Measurements from ENCODE around the gene SMPD3. TPM values are rescaled to one million over a fixed set of nuclear protein-coding genes. Genes with fewer than 3 reads are reported as not detected.
A peak's percentile ranks its signal among the peaks of the same experiment; 100 is the strongest.

SMPD3 gene
- total and polyA plus RNA-seq, 9 of the 15 experiments (the other 6 are each of a cell fraction or from before 2014, with no cell fraction given): 0.03 to 1.2 (median 0.18) TPM

DNA sequence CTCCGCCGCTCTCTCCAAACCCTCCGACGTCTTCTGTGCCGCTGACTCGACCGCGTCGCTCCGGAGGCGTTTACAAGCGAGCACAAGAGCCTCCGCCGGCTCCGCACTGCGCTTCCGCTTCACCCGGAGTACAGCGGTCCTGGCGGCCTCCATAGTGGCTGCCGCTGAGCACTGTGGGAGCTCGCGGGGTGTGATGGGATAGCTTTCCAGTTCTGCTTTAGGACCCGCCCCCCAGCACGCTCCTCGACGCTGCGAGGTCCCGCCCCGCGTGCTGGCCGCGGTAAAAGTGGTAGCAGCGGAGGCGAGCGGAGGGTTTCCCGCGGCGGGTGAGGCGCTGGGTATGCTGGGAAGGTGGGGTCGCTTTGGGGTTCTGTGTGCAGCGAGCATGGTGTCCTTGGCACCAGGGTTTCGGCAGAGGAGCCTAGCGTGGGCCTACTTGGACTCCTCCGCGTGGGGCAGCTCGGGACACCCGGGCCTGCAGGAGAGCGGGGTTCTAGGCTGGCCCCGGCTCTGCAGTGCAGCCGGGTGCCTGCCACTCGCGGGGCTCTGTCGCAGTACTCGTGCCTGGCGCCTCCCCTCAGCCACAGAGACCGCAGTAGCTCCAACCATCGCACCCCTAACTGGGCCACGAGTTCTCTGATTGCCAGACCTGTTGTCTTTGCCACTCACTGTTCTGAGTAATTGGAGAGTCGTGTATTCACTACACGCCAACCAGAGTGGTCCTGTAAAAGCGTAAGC lies 137.4 kb downstream of the SMPD3 start, which contains the start of the genes PRMT7 and SLC7A6OS (continued):
- no peak for TF ChIP-seq ZNF274 (IDR thresholded peaks at IDR 0.05; ENCODE audit: borderline replicate concordance, low read depth, low read length)
- peak; percentile 58; the same call in 1 of the 2 replicates for TF ChIP-seq ZBTB7A (IDR thresholded peaks at IDR 0.05; ENCODE audit: borderline replicate concordance, control insufficient read depth, low read depth, low read length)
- TF ChIP-seq MAX (CRISPR knock-in tag; IDR thresholded peaks at IDR 0.05): peak; percentile 97
- no peak for TF ChIP-seq HDAC3 (IDR thresholded peaks at IDR 0.05; ENCODE audit: borderline replicate concordance, partially characterized antibody)
- peak; percentile 65 to 95 (median 93) for TF ChIP-seq YY1 (IDR thresholded peaks at IDR 0.05; ENCODE audit: borderline replicate concordance in 1 of 3, control insufficient read depth in 1 of 3, extremely low read depth in 1 of 3, insufficient read depth in 3 of 3, insufficient read length in 1 of 3, insufficient replicate concordance in 2 of 3, low read depth in 1 of 3, low read length in 2 of 3)
- no peak for TF ChIP-seq NFATC3 (IDR thresholded peaks at IDR 0.05)
- TF ChIP-seq PHB2 (IDR thresholded peaks at IDR 0.05; ENCODE audit: low read depth): peak; percentile 27; the same call in 1 of the 2 replicates
- TF ChIP-seq ZNF79 (CRISPR knock-in tag; IDR thresholded peaks at IDR 0.05; ENCODE audit: low read depth): no peak
- no peak for TF ChIP-seq KHSRP (IDR thresholded peaks at IDR 0.05)
- TF ChIP-seq ELF1 (tag; IDR thresholded peaks at IDR 0.05): peak; percentile 85
- peak; percentile 80 for TF ChIP-seq HCFC1 (IDR thresholded peaks at IDR 0.05; ENCODE audit: low read depth, low read length)
- TF ChIP-seq CREB1 (IDR thresholded peaks at IDR 0.05): 0 out of 2 replicates have a peak, but pooled peaks have one; percentile 29
- peak; percentile 73; the same call in 1 of the 2 replicates for TF ChIP-seq CREB1 (CRISPR knock-in tag; IDR thresholded peaks at IDR 0.05)
- no peak for TF ChIP-seq ZNF12 (CRISPR knock-in tag; IDR thresholded peaks at IDR 0.05)
- no peak for TF ChIP-seq HOXB6 (CRISPR knock-in tag; IDR thresholded peaks at IDR 0.05; ENCODE audit: borderline replicate concordance)
- no peak for TF ChIP-seq ILK (tag; IDR thresholded peaks at IDR 0.05; ENCODE audit: borderline replicate concordance, low read depth)
- TF ChIP-seq ERF (CRISPR knock-in tag; IDR thresholded peaks at IDR 0.05): 0 out of 2 replicates have a peak, but pooled peaks have one; percentile 30
- TF ChIP-seq, protein P1, sequence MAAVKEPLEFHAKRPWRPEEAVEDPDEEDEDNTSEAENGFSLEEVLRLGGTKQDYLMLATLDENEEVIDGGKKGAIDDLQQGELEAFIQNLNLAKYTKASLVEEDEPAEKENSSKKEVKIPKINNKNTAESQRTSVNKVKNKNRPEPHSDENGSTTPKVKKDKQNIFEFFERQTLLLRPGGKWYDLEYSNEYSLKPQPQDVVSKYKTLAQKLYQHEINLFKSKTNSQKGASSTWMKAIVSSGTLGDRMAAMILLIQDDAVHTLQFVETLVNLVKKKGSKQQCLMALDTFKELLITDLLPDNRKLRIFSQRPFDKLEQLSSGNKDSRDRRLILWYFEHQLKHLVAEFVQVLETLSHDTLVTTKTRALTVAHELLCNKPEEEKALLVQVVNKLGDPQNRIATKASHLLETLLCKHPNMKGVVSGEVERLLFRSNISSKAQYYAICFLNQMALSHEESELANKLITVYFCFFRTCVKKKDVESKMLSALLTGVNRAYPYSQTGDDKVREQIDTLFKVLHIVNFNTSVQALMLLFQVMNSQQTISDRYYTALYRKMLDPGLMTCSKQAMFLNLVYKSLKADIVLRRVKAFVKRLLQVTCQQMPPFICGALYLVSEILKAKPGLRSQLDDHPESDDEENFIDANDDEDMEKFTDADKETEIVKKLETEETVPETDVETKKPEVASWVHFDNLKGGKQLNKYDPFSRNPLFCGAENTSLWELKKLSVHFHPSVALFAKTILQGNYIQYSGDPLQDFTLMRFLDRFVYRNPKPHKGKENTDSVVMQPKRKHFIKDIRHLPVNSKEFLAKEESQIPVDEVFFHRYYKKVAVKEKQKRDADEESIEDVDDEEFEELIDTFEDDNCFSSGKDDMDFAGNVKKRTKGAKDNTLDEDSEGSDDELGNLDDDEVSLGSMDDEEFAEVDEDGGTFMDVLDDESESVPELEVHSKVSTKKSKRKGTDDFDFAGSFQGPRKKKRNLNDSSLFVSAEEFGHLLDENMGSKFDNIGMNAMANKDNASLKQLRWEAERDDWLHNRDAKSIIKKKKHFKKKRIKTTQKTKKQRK (IDR thresholded peaks at IDR 0.05; ENCODE audit: borderline replicate concordance, low read depth, low read length): no peak
- TF ChIP-seq HDGF (IDR thresholded peaks at IDR 0.05): no peak
- no peak for TF ChIP-seq DMBX1 (CRISPR knock-in tag; IDR thresholded peaks at IDR 0.05; ENCODE audit: borderline replicate concordance)
- TF ChIP-seq SIRT6 (IDR thresholded peaks at IDR 0.05; ENCODE audit: low read depth, low read length): no peak
- TF ChIP-seq ZNF3 (CRISPR knock-in tag; IDR thresholded peaks at IDR 0.05): no peak
- TF ChIP-seq SREBF1 (IDR thresholded peaks at IDR 0.05; ENCODE audit: borderline replicate concordance, low read depth, low read length): no peak
- TF ChIP-seq MXD1 (CRISPR knock-in tag; IDR thresholded peaks at IDR 0.05; ENCODE audit: borderline replicate concordance, poor library complexity, severe bottlenecking): no peak
